ENCODE results near the gene HSPG2.

- TF ChIP-seq CTCF (IDR thresholded peaks at IDR 0.05) (no peak), ZFX (IDR thresholded peaks at IDR 0.05; ENCODE audit: borderline replicate concordance) (no peak)
Measured at GRCh38 chr1:21931171-21932093, 5.7 kb downstream of the HSPG2 start.

Data from 22Rv1 (cell line).